ENCODE data around the gene D2HGDH.
"Not testable (repeated sequence)": the region's sequence is repeated elsewhere in the genome, so short reads cannot be mapped to it uniquely, and the experiment has no call there.

The D2HGDH gene

DNA sequence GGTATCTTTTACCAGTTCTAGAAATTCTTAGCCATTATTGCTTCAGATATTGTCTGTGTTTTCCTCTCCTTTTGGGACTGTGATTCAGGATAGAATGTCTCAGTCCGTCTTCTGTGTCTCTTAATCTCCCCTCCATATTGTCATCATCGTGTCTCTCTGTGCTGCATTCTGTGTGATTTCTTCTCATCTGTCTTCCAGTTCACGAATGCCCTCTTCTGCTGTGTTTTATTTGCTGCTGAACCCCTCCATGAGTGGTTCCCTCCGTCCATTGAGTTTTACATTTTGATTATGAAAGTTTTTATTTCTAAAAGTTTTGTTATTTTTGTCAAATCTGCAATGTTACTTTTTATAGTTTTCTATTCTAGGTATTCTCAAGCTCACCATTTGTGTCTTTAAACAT, 11.7 kb downstream of the D2HGDH start:
- in situ Hi-C loops (cut with MboI; ENCODE audit: low sequenced_read_pairs): no loop called here

GRCh38 chr2:241748468-241749256, 14.2 kb downstream of the D2HGDH start:
- in situ Hi-C loops (cut with MboI; ENCODE audit: low sequenced_read_pairs): no loop called here

- in situ Hi-C loops (cut with MboI; ENCODE audit: low sequenced_read_pairs): no loop called here
Measured at GRCh38 chr2:241750076-241750840, 15.8 kb downstream of the D2HGDH start.

- in situ Hi-C loops (cut with MboI; ENCODE audit: low sequenced_read_pairs): no loop called here
Measured at GRCh38 chr2:241751152-241751551, 16.7 kb downstream of the D2HGDH start.

DNA sequence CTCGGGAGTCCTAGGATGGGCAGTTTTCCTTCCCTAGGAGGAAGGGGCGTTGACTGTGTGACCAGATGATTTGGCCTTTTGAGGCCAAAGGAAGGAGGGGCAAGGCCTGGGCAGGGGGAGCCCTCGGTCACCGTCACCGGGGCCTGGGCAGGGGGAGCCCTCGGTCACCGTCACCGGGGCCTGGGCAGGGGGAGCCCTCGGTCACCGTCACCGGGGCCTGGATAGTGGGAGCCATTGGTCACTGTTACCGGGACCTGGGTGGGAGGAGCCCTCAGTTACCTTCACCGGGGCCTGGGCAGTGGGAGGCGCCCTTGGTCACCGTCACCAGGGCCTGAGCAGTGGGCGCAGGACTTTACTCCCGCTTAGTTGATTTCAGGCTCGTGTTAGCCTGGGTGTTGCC, 17.3 kb downstream of the D2HGDH start:
- in situ Hi-C loops (cut with MboI; ENCODE audit: low sequenced_read_pairs): no loop called here

GRCh38 chr2:241752253-241752652, 17.8 kb downstream of the D2HGDH start:
- in situ Hi-C loops (cut with MboI; ENCODE audit: low sequenced_read_pairs): no loop called here

GRCh38 chr2:241752689-241753276, 18.4 kb downstream of the D2HGDH start:
- in situ Hi-C loops (cut with MboI; ENCODE audit: low sequenced_read_pairs): no loop called here

DNA sequence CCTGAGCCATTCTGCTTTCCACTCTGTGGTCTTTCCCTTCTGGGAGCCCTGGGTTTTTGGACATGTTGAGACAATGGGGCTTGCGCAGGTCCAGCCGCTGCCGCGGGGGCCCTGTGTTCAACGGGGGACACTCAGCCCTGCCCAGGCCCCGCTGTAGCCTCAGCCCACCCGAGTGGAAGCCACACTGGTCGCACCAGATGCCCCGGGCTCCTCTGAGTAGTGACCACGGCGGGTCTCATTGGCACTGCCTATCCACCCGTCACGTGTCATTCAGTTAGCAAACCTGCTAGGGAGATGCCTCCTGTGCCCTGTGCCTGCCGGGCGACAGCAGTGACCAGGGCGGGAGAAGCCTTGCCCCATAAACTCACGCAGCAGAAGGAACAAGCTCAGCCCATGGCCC, 19.1 kb downstream of the D2HGDH start:
- in situ Hi-C loops (cut with MboI; ENCODE audit: low sequenced_read_pairs): no loop called here

- in situ Hi-C loops (cut with MboI; ENCODE audit: low sequenced_read_pairs): no loop called here
Measured at GRCh38 chr2:241754042-241754441, 19.6 kb downstream of the D2HGDH start.

DNA sequence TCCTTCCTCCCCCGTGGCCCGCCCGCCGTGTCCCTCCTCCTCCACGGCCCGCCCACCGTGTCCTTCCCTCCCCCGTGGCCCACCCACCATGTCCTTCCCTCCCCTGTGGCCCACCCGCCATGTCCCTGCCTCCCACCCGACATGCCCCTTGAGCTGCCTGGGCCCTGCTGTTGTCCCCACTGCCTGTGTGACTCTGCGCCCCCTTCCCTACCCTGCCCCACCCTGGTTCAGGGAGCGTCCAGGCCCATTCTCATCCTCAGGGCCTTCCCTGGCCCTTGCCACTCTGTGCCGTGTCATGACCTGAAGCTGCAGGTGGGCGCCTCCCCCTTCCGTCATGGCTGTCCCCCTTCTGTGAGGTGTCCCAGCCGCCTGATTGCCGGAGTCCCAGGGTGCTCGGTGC, 20.7 kb downstream of the D2HGDH start:
- in situ Hi-C loops (cut with MboI; ENCODE audit: low sequenced_read_pairs): no loop called here

- in situ Hi-C loops (cut with MboI; ENCODE audit: low sequenced_read_pairs): no loop called here
Measured at GRCh38 chr2:241755777-241756176, 21.3 kb downstream of the D2HGDH start.

GRCh38 chr2:241759067-241759807, 24.8 kb downstream of the D2HGDH start:
- in situ Hi-C loops (cut with MboI; ENCODE audit: low sequenced_read_pairs): no loop called here

GRCh38 chr2:241759893-241760292, 25.5 kb downstream of the D2HGDH start:
- in situ Hi-C loops (cut with MboI; ENCODE audit: low sequenced_read_pairs): not testable (repeated sequence)

GRCh38 chr2:241760301-241760771, 25.9 kb downstream of the D2HGDH start:
- in situ Hi-C loops (cut with MboI; ENCODE audit: low sequenced_read_pairs): no loop called here

DNA sequence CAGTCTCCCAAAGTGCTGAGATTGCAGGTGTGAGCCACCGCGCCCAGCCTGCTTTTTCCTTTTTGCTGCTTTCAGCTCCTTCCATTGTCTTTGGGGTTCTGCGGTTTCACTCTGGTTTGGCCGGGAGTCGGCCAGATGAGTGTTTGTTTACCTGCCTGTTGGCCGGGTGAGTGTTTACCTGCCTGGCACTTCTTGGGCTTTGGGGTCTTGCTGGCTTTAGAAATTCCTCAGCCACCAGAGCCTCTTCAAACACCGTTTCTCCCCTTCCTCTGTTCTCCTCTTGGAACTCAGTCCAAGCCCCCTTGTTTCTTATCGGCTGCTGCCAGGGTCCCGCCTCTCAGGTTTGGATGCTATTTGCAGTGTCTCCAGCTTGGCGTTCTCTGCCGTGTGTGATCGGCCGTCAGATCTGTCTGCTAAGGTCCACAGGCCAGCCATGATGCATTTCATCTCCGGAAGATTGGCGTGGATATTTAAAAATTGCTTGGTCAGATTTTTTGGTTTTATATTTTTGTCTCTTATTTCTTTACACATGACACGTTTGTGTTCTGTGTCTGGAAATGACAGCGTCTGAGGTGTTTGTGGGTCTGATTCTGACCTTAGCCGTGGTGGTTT, 28.0 kb downstream of the D2HGDH start:
- in situ Hi-C loops (cut with MboI; ENCODE audit: low sequenced_read_pairs): no loop called here

GRCh38 chr2:241762933-241763369, 28.5 kb downstream of the D2HGDH start:
- in situ Hi-C loops (cut with MboI; ENCODE audit: low sequenced_read_pairs): no loop called here

DNA sequence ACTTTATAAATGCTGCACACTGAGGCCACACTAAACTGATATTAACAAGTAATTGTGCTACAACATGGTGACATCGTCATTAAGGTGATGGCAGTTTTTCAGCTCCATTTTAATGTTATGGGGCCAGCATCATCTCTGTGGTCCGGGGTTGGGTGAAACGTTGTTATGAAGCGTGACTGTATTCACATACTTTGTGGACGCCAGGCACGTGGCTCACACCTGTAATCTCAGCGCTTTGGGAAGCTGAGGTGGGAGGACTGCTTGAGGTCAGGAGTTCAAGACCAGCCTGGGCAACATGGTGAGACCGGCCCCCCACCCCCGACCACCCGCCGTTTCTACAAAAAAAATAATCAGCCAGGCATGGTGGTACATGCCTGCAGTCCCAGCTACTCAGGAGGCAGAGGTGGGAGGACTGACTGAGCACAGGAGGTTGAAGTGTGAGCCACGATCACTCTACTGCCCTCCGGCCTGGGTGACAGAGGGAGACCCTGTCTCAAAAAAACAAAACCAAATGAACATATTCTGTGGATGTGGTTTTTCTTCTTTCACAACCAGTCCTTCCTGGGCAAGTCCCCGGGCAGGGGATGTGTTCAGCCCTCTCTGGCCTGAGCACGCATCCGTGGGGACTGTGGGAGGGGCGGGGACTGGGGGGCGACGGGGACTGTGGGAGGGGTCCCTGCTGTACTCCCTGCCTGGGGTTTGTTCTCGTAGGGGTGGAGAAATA, 29.3 kb downstream of the D2HGDH start:
- in situ Hi-C loops (cut with MboI; ENCODE audit: low sequenced_read_pairs): no loop called here

DNA sequence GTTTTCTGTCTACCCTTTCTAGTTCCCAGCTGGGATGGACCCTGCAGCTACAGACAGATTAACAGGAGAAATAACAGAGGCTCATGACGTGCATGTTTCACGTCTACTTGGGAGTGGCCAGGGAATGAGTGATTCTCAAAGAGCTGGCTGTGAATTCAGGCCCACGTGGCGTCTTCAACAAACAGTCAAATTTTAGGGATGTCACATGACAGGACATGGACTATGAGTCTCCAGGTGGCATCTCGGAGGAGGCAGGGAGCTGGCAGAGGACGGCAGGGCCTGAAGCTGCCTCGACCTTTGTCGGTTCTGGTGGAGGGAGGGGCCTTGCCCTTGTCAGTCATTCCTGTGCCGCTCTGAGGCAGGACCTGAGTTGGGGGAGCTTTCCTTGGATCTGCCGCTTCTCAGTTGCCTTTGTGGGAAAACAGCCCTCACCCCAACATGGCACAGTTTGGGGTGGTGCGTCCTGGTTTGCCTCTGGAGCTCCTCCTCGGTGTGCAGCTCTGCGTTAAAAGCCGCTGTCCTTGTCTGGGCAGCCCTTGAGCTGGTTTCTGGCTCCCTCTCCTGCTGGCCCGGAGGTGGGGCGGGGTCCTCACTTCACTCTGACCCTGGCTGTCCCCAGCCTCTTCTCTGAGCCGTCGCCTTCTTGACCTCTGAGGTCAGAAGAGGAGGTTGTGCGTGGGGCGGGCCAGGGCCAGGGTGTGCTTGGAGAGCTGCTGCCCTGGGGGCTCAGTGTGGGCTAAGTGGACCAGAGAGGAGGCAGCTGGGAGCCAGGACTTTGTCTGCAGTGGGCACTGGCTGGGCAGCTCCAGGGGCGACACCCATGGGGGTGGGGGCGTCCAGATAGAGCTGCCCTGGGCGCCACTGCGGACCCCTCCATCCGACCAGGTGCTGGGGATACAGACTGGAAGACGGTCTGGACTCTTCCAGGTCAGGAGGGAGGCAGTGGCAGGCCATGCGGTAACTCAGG, 30.1 kb downstream of the D2HGDH start:
- in situ Hi-C loops (cut with MboI; ENCODE audit: low sequenced_read_pairs): no loop called here
